ENCODE measurements around the gene LAIR1. TPM values are rescaled to one million over a fixed set of nuclear protein-coding genes. Genes with fewer than 3 reads are reported as not detected.
"Not testable (repeated sequence)": the region's sequence is repeated elsewhere in the genome, so short reads cannot be mapped to it uniquely, and the experiment has no call there.

The LAIR1 gene
- total RNA-seq, 4 donors from 2014 or later, result 4.8 to 22.5 (median 8.3) TPM

DNA sequence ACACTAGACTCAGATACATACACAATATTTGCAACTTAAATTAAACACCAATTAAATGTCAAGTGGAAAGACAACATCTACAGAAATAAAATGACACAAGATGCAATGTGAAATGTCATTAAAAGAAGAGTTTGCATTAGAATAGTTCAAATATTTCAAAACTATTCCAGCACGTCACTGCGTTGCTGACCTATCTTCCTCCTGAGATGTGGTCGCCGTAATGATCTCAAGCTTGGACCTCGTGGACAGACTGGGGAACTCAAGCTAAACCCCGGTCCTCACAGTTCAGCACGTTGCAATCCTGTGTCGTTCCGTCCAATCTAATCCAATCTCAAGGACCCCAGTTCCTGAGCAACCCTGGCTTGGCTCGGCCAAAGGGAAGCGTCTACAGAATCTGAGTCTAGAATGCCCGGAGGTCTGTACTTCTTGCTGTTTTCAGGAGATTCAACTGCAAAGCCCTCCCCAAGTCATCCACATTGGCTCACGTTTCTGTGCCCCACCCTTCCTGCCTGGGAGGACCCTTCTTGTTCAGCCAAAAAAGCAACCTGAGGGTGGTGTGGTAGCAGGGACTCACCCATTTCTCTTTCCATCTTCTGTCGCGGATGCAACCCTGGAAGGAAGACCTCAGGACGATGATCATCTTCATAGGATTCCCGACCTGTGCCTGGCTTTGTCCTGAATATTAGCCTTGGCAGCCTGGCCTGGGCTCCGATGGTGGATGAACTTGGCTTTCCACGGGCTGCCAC, 5.1 kb upstream of the LAIR1 start:
- H3K27me3 ChIP-seq, result peaks cover 12% of the 10 kb centered on the region
- not testable (repeated sequence) for H3K27ac ChIP-seq, H3K4me1 ChIP-seq, H3K9me3 ChIP-seq, ATAC-seq, H3K4me3 ChIP-seq, H3K36me3 ChIP-seq
- 71 to 77% methylated on average over 6 to 9 of the region's 19 CpGs for WGBS, 2 donors (ENCODE audit: low coverage in 1 of 2)

DNA sequence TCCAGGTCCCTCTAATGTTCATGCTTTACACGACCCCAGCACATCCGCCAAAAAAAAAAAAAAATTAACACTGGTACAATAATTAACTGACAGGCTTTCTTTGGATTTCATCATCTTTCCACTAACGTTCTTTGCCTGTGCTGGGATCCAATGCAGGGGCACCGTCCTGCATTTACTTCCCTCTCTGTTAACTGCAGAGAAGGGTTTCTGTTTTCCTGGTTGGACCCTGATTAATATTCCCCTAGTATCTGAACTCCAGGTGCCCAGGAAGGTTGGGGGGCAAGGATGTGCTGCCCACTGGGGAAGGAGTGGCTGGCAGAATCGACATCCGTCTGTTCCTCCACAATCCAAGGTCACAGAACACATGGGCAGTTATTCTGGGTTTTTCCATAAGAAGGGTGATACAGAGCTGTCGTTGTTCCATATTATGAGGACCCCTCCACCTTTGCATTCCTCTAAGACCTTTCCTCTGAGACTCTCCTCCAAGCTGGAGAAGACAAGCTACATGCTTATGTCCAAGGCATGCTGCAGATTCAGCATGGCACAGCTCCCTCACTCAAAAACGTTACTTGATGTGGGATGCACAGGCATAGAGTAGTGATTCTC, 4.5 kb upstream of the LAIR1 start:
- Histone ChIP-seq H3K4me1 (no peaks in the 10 kb centered on the region), H3K27ac (no peak overlapping the region), H3K4me3 (no peak overlapping the region)

DNA sequence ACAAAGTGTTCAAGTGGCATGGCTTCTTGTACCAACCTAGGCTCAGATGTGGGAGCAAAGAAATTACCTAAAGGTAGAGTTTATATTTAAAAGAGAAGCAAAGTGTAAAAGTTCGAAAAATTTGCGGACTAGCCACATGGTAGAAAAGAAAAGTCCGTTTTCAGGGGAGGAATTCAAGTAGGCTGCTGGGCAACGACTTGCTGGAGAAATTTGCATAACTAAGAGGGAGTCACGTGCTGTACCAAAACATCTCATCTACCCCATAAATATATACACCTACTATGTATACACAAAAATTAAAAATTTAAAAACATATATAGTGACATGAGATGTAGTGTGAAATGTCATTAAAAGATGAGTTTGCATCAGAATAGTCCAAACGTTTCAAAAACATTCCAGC, 2.1 kb upstream of the LAIR1 start:
- Histone ChIP-seq H3K4me1 (no peaks in the 10 kb centered on the region), H3K9me3 (no peaks in the 10 kb centered on the region), H3K4me3 (no peak overlapping the region), H3K27ac (no peak overlapping the region), H3K27me3 (peaks cover 14% of the 10 kb centered on the region), H3K36me3 (no peaks in the 10 kb centered on the region)
- TF ChIP-seq POLR2A (IDR thresholded peaks at IDR 0.05), result no peak
- no peak for TF ChIP-seq POLR2AphosphoS5 (IDR thresholded peaks at IDR 0.05)
- TF ChIP-seq EP300 (IDR thresholded peaks at IDR 0.05), result no peak
- TF ChIP-seq, protein P1, sequence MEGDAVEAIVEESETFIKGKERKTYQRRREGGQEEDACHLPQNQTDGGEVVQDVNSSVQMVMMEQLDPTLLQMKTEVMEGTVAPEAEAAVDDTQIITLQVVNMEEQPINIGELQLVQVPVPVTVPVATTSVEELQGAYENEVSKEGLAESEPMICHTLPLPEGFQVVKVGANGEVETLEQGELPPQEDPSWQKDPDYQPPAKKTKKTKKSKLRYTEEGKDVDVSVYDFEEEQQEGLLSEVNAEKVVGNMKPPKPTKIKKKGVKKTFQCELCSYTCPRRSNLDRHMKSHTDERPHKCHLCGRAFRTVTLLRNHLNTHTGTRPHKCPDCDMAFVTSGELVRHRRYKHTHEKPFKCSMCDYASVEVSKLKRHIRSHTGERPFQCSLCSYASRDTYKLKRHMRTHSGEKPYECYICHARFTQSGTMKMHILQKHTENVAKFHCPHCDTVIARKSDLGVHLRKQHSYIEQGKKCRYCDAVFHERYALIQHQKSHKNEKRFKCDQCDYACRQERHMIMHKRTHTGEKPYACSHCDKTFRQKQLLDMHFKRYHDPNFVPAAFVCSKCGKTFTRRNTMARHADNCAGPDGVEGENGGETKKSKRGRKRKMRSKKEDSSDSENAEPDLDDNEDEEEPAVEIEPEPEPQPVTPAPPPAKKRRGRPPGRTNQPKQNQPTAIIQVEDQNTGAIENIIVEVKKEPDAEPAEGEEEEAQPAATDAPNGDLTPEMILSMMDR (IDR thresholded peaks at IDR 0.05), result no peak
- no peak for ATAC-seq
- 44 to 49% methylated on average over 5 to 6 of the region's 6 CpGs for WGBS, 2 donors (ENCODE audit: low coverage in 1 of 2)

More for the DNA sequence above, 4.5 kb upstream of the LAIR1 start:
- H3K27me3 ChIP-seq, result peaks cover 11% of the 10 kb centered on the region
- no peaks in the 10 kb centered on the region for H3K36me3 ChIP-seq
- WGBS, 2 donors (ENCODE audit: low coverage in 1 of 2), result 44 to 71% methylated on average over 4 of the region's 8 CpGs
- ATAC-seq, result no peak
- no peak for TF ChIP-seq EP300 (IDR thresholded peaks at IDR 0.05)
- TF ChIP-seq POLR2A (IDR thresholded peaks at IDR 0.05), result no peak
- TF ChIP-seq, protein P1 (IDR thresholded peaks at IDR 0.05), result no peak
- no peak for TF ChIP-seq POLR2AphosphoS5 (IDR thresholded peaks at IDR 0.05)
- H3K9me3 ChIP-seq, result no peaks in the 10 kb centered on the region

DNA sequence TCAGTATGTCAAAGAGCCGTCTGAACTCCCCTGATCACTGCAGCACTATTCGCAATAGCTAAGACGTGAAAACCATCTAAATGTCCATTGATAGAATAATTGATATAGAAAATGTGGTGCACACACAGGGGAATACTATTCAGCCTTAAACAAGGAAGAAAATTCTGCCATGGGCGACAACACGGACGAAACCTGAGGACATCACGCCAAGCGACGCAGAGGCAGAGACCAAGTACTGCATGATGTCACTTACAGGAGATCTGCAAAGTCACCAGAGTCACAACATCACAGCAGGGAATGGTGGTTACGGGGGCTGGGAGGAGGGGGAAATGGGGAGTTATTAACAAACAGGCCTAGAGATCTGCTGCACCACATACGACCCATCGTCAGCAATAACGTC, 1.1 kb upstream of the LAIR1 start:
- not testable (repeated sequence) for H3K36me3 ChIP-seq, H3K4me1 ChIP-seq, H3K9me3 ChIP-seq, H3K4me3 ChIP-seq, H3K27ac ChIP-seq, ATAC-seq
- 70 to 84% methylated on average over 2 to 12 of the region's 13 CpGs for WGBS, 2 donors (ENCODE audit: low coverage in 1 of 2)
- H3K27me3 ChIP-seq, result peaks cover 14% of the 10 kb centered on the region

DNA sequence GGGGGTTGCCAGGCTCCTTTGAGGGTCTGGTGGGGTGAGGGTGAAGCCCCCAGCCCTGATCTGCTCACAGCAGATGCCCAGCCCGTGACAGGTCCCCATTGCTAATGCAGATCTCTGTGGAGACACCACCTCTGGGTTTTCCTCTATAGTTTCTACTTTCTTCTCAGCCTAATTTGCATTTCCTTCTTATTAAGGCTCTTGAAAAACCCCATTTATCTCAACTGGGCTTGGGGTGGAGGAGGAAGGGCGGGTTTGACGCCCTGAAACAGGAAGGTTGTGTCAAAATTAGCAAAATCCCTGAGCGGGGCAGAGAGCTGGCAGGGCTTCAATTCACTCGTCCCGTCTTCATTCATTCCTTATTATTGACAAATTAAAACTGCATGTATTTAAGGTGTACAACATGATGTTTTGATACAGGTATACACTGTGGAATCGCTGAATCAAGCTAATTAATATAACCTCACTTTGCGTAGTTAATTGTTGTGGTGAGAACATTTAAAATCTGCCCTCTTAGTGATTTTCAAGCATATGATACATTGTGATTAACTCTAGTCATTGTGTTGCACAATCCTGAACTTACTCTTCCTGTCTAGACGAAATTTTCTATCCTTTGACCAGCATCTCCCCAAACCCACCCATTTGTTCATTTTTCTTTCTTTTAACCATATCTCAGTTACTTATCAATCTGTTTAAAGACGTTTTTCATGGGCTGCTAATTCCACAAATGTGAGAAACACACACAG, 2.9 kb downstream of the LAIR1 start:
- 45 to 55% methylated on average over 2 to 4 of the region's 10 CpGs for WGBS, 2 donors (ENCODE audit: low coverage in 1 of 2)
- not testable (repeated sequence) for H3K36me3 ChIP-seq, ATAC-seq

DNA sequence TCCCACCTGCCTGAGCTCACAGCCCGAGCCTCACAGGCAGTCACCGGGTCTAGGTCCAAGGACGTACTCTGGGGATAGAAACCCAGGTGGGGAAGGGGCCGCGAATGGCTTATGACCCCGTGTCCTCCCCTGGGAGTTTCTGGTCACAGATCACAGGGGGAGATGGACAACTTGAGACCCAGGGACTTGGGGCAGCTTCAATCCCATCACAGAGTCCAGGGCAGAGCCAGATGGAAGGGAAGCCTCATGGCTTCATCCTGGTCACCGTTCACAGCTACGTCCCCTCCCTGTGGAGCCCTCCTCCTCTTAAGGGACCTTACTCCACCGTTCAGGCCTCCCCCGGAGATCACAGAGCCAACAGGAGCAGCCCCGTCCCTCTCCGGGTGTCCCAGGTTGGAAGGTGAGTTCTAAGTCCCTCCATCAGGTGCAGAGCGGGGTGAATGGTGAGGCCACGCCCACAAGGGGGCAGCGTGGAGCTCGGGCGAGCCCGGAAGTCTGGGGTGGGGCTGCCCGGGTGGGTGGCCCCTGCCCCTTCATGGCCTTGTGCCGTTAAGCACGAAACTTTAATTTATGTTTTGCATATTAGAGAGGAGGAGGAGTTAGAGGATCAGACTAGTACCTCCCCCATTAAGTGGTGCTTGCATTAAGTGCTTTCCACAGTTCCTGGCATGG, 5.4 kb downstream of the LAIR1 start:
- not testable (repeated sequence) for H3K9me3 ChIP-seq, H3K4me1 ChIP-seq, H3K27ac ChIP-seq, H3K36me3 ChIP-seq, H3K4me3 ChIP-seq
- ATAC-seq, result peak; percentile 31
- H3K27me3 ChIP-seq, result peaks cover 29% of the 10 kb centered on the region
- TF ChIP-seq, protein P1 (IDR thresholded peaks at IDR 0.05), result peak in 1 of 4 experiments; percentile 12
- WGBS, 2 donors (ENCODE audit: low coverage in 1 of 2), result no CpG with 5 or more reads among the region's 21 CpGs

More for the DNA sequence above, 2.9 kb downstream of the LAIR1 start:
- H3K27me3 ChIP-seq, result peaks cover 22% of the 10 kb centered on the region
- not testable (repeated sequence) for H3K4me1 ChIP-seq, H3K9me3 ChIP-seq, H3K27ac ChIP-seq, H3K4me3 ChIP-seq
